Activated T-helper 17 cell treated with anti-CD3 and anti-CD28 coated beads, Interleukin-2, amount 50 U/mL, for 72 hours (primary cell): Measurements from ENCODE around the gene AUTS2. TPM values are rescaled to one million over a fixed set of nuclear protein-coding genes. Genes with fewer than 3 reads are reported as not detected.

ENCODE experiments used
- ATAC-seq: fragments of 150-1000 bp; cut with Tn5 transposase; replicated peaks from 2 replicates; pipeline ENCODE4 v1.10.0; 2021; ENCODE audit warnings: mild to moderate bottlenecking, moderate library complexity
- H3K27ac Mint-ChIP-seq: one replicate; pipeline ENCODE4 v1.8.0; 2022; ENCODE audit warnings: mixed read lengths
- H3K27me3 Mint-ChIP-seq: one replicate; pipeline ENCODE4 v1.8.0; 2022; ENCODE audit warnings: mixed read lengths
- H3K36me3 Mint-ChIP-seq: one replicate; pipeline ENCODE4 v1.8.0; 2022; ENCODE audit warnings: low read depth, mild to moderate bottlenecking, mixed read lengths
- H3K4me1 Mint-ChIP-seq: one replicate; pipeline ENCODE4 v1.8.0; 2022; ENCODE audit warnings: mixed read lengths
- H3K4me3 Mint-ChIP-seq: one replicate; pipeline ENCODE4 v1.8.0; 2022; ENCODE audit warnings: mild to moderate bottlenecking, mixed read lengths
- H3K9me3 Mint-ChIP-seq: one replicate; pipeline ENCODE4 v1.8.0; 2022; ENCODE audit warnings: mixed read lengths
- total RNA-seq, 2 donors: library from RNA; stranded (reverse); gene quantifications; one replicate each; pipeline ENCODE4 v1.2.3, GENCODE V29; 2022

The AUTS2 gene
- total RNA-seq, 2 donors from 2014 or later, result 20.1 to 39.9 TPM

DNA sequence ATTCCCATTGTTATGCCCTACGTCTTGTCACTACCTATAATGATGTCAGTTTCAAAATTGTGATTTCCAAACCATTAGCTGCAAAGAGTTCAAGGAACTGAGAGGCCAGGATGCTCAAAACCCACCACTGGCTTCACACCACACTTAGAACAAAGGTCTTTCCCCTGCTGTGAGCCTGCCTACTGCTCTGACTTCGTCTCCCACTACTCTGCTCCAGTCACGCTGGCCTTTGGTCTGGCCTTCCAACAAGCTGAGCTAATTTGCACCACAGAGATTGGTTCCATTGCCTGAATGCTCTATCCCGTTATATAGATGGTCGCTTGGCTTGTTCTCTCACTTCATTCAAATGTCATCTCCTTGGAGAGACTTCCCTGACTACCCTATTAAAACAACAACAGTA, 961.5 kb downstream of the AUTS2 start:
- H3K27ac Mint-ChIP-seq, result no peak overlapping the region
- H3K9me3 Mint-ChIP-seq, result peaks cover 9% of the 10 kb centered on the region
- no peaks in the 10 kb centered on the region for H3K27me3 Mint-ChIP-seq
- no peaks in the 10 kb centered on the region for H3K36me3 Mint-ChIP-seq
- H3K4me1 Mint-ChIP-seq, result no peaks in the 10 kb centered on the region
- no peak overlapping the region for H3K4me3 Mint-ChIP-seq
- ATAC-seq, result no peak

DNA sequence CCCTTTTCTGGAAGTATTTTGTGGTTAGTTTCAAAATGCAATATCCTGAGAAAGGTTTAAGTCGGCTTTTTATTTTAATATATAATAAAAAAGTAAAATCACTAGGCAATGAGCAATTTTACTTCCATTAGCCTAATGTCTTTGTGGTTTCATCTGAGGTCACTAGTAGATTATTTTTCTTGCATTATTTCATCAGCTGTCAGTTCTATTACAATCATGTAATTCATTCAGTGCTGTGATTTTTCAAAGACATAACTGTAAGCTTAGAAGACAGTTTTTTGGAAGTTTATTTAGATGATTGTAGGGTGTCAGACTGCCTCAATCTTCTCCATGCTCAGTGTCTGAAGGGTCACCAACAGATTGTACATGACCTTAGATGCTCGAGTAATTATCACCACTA, 965.7 kb downstream of the AUTS2 start:
- no peak overlapping the region for H3K4me3 Mint-ChIP-seq
- H3K27ac Mint-ChIP-seq, result no peak overlapping the region
- H3K27me3 Mint-ChIP-seq, result no peaks in the 10 kb centered on the region
- no peaks in the 10 kb centered on the region for H3K4me1 Mint-ChIP-seq
- no peak for ATAC-seq
- H3K36me3 Mint-ChIP-seq, result no peaks in the 10 kb centered on the region
- H3K9me3 Mint-ChIP-seq, result peaks cover 9% of the 10 kb centered on the region

DNA sequence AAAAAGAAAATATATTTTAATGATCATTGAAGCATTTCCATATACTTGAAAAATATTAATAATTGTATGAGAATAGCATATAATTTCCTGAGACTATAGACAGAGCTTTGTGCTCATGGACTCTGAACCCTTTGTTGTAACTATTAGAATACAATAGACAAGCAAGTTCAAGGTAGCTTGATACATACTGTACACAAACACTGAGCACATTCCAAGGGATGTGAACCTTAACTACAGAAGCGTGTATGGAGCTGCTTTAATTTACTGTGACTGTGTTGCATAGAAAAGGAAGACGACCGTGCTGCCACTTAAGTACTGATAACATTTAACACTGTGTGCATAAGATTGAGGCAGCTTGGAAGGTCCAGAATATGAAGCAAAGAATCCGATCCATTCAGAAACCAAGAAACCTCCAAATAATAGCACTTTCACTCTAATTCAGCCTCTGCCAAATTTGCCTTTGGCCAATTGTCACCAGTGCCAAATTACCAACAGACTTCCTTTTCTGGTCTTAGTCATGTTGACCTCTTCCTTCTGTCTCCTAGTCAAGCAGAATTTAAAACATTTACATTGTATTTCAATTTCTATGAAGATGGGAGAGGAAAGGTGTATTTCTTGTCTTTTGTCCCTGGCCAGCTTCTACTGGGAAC, 967.6 kb downstream of the AUTS2 start:
- Mint-ChIP-seq H3K4me1 (no peaks in the 10 kb centered on the region), H3K9me3 (peaks cover 5% of the 10 kb centered on the region), H3K27ac (no peak overlapping the region), H3K27me3 (no peaks in the 10 kb centered on the region), H3K36me3 (no peaks in the 10 kb centered on the region), H3K4me3 (no peak overlapping the region)
- ATAC-seq, result no peak

DNA sequence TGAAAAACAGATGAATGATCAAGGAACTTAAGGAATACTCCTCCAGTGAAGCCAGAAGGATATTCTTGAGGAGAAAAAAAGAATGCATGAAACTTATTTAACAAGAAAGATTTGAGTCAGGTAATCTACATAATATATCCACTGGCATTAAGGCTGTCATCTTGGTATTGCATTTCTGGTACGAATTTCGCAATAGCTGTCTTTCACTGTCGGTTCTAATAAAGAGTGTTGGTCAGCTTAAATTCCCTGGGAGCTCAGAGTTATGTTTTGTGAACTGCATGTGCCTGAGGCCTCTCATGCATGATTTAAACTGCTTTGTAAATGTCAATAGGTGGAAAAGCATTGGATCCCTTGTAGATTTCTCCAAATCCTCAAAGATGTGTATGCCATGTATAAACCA, 968.4 kb downstream of the AUTS2 start:
- no peak for ATAC-seq
- Mint-ChIP-seq H3K36me3 (no peaks in the 10 kb centered on the region), H3K4me1 (no peaks in the 10 kb centered on the region), H3K27ac (no peak overlapping the region), H3K27me3 (no peaks in the 10 kb centered on the region), H3K9me3 (peaks cover 5% of the 10 kb centered on the region), H3K4me3 (no peak overlapping the region)

DNA sequence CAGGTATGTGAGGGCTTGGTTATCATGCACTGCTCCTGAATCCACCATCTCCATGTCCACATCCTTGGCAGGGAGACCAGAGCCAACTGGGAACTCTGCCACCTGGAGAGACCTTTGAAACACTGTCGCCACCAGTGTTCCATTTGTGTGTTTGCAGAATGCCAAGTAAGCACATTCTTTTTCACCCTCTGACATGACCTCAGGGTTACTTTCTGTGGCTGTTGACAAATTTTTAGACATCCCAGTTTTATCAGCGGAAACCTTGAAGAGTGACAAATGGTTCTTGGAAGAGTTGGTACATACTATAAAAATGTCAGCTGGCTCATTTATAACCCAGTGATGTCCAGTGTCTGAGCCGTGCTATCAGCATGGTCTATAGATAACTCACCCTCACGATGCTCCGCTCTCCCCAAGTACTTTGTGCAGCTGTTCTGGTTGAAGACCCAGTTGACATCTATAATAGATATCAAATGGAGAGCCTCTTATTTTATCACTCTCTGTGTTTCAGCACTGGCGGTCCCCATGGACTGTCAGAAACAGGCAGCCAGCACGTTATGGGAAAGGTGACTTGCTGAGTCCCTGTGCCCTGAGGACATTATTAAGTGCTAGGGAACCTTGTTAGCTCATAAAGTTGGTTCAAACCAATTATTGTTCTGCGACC, 970.5 kb downstream of the AUTS2 start:
- Mint-ChIP-seq H3K4me1 (no peaks in the 10 kb centered on the region), H3K4me3 (no peak overlapping the region), H3K36me3 (no peaks in the 10 kb centered on the region), H3K9me3 (peaks cover 5% of the 10 kb centered on the region), H3K27me3 (no peaks in the 10 kb centered on the region), H3K27ac (no peak overlapping the region)
- ATAC-seq, result no peak

DNA sequence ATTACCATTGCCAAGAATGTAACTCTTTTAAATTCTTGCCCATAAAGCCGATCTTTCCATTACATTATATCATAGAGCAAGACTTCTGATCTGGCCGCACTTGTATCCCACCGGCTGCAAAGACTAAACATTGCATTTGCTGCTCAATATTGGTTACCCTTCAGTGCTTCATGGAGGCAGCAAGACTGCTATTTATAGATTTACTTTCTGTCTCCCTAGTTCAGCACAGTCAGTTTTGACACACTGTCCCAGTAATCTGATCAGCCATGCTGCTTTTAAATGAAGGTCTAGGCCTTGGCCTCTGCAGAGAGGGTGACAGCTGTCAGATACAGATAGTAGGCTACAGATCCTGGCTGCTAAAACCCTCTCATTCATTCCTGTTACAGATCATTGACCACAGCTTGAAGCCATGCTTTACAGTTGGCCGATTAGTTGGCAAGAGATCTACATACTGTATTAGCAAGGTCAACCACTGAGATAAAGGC, 971.1 kb downstream of the AUTS2 start:
- Mint-ChIP-seq H3K4me1 (no peaks in the 10 kb centered on the region), H3K27ac (no peak overlapping the region), H3K27me3 (no peaks in the 10 kb centered on the region), H3K9me3 (peaks cover 5% of the 10 kb centered on the region), H3K4me3 (no peak overlapping the region), H3K36me3 (no peaks in the 10 kb centered on the region)
- no peak for ATAC-seq

DNA sequence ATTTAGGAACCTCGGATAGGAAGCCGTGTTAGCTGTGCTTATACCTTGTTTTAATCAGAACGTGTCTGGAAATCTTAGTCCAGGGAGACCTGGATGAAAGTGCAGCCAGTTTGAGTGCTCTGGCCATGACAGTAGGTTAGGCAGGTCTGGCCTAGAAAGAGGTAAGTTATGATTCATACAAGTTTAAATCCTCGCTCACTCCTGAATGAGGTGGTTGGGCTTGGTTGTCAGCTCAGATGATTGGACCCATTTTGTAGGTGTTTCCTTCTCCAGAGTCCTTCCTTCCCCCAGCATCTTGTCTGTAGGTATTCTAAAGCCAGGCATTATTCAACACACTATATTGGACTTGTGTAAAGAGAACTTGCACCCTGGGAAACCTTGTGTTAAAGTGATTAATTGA, 971.8 kb downstream of the AUTS2 start:
- H3K27ac Mint-ChIP-seq, result no peak overlapping the region
- no peak overlapping the region for H3K4me3 Mint-ChIP-seq
- no peaks in the 10 kb centered on the region for H3K27me3 Mint-ChIP-seq
- no peak for ATAC-seq
- peaks cover 5% of the 10 kb centered on the region for H3K9me3 Mint-ChIP-seq
- no peaks in the 10 kb centered on the region for H3K36me3 Mint-ChIP-seq
- H3K4me1 Mint-ChIP-seq, result no peaks in the 10 kb centered on the region

DNA sequence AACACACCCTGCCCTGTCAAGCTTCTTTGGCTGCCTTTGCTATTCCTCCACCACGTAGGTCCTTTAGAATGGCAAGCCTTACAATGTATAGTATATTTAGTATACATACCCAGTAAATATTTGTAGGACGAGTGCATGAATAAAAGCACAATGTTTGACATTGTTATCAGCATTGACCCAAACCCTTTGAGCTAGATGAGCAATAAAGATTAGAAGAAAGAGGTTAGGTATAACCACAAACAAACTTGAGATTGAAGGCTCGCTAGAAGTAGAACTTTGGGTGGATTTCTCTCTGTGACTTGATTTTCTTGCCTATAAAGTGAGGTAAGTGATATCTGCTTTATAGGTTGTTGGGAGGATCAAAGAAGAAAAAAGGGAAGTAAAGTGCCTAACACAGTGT, 972.7 kb downstream of the AUTS2 start:
- no peaks in the 10 kb centered on the region for H3K4me1 Mint-ChIP-seq
- no peaks in the 10 kb centered on the region for H3K27me3 Mint-ChIP-seq
- H3K9me3 Mint-ChIP-seq, result peaks cover 5% of the 10 kb centered on the region
- H3K4me3 Mint-ChIP-seq, result no peak overlapping the region
- H3K27ac Mint-ChIP-seq, result no peak overlapping the region
- ATAC-seq, result no peak
- no peaks in the 10 kb centered on the region for H3K36me3 Mint-ChIP-seq

DNA sequence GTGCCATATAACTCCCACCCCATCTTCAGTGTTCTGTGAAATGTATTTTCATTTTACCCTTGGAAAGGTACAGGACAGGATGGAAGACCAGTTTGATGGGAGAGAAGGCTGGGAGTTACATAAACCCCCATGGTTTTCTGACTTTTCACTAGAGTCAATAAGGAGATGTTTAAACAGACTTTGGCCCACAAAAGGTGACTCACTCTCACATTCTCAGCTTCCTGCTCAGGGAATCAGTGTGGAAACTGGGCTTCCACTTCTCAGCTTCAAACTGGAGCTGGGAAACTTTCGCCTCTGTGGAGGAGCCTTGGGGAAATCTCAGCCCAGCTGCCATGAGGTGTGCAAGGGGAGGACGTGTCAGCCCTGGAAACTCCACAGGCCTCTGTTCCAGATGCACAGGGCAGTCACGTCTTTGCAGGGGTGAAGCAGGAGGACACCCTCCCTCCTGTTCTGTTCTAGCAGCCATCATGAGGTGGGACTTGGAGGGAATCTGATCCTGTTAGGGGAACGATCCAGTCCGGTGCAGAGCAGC, 973.2 kb downstream of the AUTS2 start:
- Mint-ChIP-seq H3K27me3 (no peaks in the 10 kb centered on the region), H3K4me3 (no peak overlapping the region), H3K4me1 (no peaks in the 10 kb centered on the region), H3K36me3 (no peaks in the 10 kb centered on the region), H3K27ac (no peak overlapping the region), H3K9me3 (peaks cover 5% of the 10 kb centered on the region)
- ATAC-seq, result no peak

DNA sequence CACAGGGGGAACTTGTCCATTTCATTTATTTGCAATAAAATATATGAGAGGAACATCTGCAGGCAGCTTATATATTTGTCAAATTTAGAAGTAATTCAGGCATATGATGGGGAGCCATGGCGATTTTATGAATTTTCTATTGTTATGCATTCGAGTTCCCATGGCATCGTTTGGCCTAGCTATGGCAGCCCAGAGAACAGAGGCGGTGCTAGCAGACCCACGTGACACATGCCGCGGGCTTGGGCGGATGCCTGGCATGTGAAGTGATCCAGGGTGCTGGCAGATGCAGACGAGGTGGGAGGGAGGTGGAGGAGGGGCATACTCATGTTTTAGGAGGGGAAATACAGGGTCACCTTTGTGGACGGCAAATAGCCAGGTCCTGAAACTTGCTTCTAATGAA, 973.7 kb downstream of the AUTS2 start:
- Mint-ChIP-seq H3K4me1 (no peaks in the 10 kb centered on the region), H3K36me3 (no peaks in the 10 kb centered on the region), H3K27ac (no peak overlapping the region), H3K4me3 (no peak overlapping the region), H3K9me3 (peaks cover 5% of the 10 kb centered on the region), H3K27me3 (no peaks in the 10 kb centered on the region)
- no peak for ATAC-seq

DNA sequence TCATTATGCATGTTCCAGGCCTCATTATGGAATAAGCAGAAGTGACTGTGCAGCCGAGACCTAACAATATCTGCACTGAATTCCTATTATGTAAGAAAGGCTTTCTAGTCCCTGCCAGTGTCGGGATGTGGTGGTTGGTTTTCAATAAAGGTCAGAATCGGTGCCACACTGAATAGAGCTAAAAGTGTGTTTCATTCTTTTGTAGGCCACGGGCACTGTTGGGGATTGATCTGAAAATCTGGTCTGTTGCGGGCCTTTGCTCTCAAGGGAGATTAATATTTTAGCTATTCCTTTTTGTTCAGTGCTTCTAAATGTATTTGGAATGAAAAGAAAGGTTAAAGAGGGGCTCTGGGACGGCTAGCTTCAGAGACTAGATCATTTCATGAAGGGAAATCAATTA, 974.3 kb downstream of the AUTS2 start:
- no peak overlapping the region for H3K27ac Mint-ChIP-seq
- H3K4me1 Mint-ChIP-seq, result no peaks in the 10 kb centered on the region
- H3K4me3 Mint-ChIP-seq, result no peak overlapping the region
- ATAC-seq, result no peak
- H3K36me3 Mint-ChIP-seq, result no peaks in the 10 kb centered on the region
- no peaks in the 10 kb centered on the region for H3K27me3 Mint-ChIP-seq
- H3K9me3 Mint-ChIP-seq, result peaks cover 5% of the 10 kb centered on the region

DNA sequence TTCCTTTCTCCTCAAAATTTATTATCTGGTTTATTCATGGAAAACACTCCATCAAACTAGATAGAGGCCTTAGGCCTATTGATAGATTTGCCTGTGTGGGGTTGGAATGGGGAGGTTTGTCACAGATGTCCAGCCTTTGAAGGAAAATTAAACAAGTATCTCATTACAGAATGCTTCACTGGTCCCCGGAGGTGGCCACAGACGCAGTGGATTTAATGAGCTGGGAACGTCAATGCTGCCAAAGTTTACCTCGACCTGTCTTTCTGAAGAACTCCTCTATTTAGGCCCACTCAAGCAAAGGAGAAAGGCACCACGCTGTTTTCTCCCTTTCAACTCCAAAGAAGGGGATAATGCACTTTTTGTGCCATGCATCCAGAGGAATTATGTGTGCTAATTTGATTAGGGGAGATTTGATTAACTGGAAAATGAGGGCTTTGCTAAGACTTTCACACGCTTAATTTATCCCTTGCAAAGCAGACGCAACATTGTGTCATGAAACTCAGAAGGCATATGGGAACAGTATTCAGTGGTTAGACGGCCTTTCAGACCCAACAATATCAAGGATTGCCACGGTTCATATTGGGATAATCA, 974.9 kb downstream of the AUTS2 start:
- Mint-ChIP-seq H3K36me3 (no peaks in the 10 kb centered on the region), H3K9me3 (peaks cover 5% of the 10 kb centered on the region), H3K27me3 (no peaks in the 10 kb centered on the region), H3K27ac (no peak overlapping the region), H3K4me3 (no peak overlapping the region), H3K4me1 (no peaks in the 10 kb centered on the region)
- no peak for ATAC-seq

DNA sequence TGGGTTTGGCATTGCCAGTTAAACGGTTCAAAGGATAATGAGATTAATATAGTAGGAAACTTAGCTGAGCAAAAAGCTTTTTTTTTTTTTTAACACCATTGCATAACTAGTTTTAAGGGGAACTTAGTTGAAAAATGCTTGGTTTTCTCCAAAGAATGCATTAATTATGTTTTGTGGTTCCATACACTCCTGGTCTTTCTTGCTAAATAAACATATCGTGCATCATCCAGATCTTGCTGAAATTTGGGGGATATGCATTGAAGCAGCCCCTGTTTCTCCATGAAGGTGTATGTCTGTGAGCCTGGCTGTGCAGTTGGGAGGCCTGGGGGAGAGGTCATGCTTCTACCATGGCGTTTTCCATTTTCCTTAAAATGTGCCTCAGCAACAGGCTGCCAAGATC, 975.4 kb downstream of the AUTS2 start:
- no peak for ATAC-seq
- no peak overlapping the region for H3K27ac Mint-ChIP-seq
- H3K9me3 Mint-ChIP-seq, result peaks cover 5% of the 10 kb centered on the region
- H3K36me3 Mint-ChIP-seq, result no peaks in the 10 kb centered on the region
- no peak overlapping the region for H3K4me3 Mint-ChIP-seq
- H3K27me3 Mint-ChIP-seq, result no peaks in the 10 kb centered on the region
- no peaks in the 10 kb centered on the region for H3K4me1 Mint-ChIP-seq

DNA sequence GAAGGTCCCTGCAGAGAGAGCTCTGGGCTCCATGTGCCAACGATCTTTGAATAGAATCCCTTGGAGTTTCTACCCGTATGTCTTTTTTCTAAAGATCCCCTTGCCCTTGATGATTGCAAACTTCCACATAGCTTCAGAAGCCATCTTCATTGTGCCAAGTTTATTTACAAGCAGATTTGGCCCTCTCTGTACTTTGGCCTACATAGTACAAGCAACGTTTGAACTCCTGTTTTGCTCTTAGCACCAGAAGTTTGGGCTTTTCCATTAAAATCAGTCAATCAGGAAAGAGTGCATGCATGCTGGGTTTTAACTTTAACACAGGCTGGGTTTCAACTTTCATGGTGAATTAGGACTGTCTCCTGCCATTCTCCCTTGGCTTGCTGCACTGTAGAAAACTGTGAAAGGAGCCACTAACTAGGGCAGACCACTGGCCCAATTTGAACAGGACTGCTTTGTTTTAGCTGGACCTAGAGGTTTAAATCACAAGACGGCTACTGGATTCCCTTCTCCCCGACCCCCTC, 976.1 kb downstream of the AUTS2 start:
- Mint-ChIP-seq H3K27ac (no peak overlapping the region), H3K27me3 (no peaks in the 10 kb centered on the region), H3K4me3 (no peak overlapping the region), H3K9me3 (peaks cover 5% of the 10 kb centered on the region), H3K4me1 (no peaks in the 10 kb centered on the region), H3K36me3 (no peaks in the 10 kb centered on the region)
- no peak for ATAC-seq
